VCaP (cell line): ENCODE data around the gene TOR2A.

Source experiments
- H3K27ac ChIP-seq: fragments of 450-650 bp; 2 replicates; pipeline ENCODE4 v1.5.1; 2017
- TF ChIP-seq, protein P1 (sequence below): fragments of 450-650 bp; conservative IDR thresholded peaks from 2 replicates; pipeline ENCODE4 v1.5.1; 2017; ENCODE audit warnings: mild to moderate bottlenecking, moderate library complexity

Gene TOR2A

DNA sequence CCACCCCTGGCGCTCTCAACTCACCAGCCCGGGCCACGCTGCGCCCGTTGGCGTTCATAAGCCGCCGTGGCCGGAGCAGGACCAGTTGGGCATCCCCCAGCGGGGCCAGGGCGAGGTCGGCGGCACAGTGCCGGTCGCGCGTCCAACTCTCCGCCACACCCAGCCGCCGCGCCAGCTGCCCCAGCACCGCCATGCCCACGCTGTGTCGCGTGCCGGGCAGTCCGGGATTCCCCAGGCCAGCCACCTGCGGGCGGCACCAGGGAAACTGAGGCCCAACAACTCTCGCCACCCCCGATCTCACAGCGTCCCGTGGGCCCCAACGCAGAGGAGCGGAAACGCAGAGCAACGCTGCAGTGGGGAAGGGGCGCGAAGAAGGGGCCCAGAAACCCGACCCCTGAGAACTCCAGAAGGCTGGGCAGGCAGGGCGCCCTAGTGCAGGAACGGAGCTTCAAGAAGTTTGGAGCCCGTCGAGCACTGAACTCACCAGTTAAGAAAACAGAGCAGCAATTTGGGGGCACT is 20.1 kb downstream of the TOR2A start:
- TF ChIP-seq, protein P1, sequence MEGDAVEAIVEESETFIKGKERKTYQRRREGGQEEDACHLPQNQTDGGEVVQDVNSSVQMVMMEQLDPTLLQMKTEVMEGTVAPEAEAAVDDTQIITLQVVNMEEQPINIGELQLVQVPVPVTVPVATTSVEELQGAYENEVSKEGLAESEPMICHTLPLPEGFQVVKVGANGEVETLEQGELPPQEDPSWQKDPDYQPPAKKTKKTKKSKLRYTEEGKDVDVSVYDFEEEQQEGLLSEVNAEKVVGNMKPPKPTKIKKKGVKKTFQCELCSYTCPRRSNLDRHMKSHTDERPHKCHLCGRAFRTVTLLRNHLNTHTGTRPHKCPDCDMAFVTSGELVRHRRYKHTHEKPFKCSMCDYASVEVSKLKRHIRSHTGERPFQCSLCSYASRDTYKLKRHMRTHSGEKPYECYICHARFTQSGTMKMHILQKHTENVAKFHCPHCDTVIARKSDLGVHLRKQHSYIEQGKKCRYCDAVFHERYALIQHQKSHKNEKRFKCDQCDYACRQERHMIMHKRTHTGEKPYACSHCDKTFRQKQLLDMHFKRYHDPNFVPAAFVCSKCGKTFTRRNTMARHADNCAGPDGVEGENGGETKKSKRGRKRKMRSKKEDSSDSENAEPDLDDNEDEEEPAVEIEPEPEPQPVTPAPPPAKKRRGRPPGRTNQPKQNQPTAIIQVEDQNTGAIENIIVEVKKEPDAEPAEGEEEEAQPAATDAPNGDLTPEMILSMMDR: no peak
- H3K27ac ChIP-seq: peak overlapping the region; percentile 54; the same call in 1 of the 2 replicates

DNA sequence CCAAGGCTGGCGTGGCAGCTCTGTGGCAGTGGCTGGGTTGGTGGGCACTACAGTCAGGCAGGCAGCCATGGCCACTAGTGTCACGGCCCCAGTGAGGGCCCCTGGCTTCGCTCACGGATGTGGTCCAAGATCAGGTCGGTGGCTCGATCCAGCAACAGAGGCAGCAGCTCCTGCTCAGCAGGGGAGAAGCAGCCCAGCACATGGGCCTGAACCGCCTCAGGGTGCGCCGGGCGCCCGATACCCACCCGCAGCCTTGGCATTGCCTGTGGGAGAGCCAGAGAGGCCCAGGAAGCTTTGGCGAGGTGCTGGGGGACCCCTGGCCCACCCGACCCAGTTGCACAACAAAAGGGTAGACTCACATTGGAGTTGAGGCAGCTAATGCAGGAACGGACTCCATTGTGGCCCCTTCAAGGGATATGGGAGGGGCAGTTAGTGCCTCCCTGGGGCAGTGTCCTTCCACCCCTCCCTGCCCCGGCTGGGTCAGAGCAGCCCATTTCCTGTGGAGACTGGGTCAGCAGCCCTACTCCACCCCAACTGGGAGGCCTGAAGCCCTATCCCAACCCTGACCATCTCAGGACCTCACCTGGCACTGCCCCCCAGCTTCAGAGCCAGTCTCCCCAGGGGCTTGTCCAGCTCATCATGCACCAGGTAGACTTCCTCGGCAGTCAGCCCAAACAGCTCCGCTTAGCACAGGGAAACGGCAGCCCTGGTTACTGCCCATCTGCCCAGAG is 20.9 kb downstream of the TOR2A start:
- TF ChIP-seq, protein P1: no peak
- no peak overlapping the region; the same call in 1 of the 2 replicates for H3K27ac ChIP-seq

GRCh38 chr9:127712867-127713266 is 22.2 kb downstream of the TOR2A start:
- no peak overlapping the region for H3K27ac ChIP-seq
- TF ChIP-seq, protein P1: no peak

DNA sequence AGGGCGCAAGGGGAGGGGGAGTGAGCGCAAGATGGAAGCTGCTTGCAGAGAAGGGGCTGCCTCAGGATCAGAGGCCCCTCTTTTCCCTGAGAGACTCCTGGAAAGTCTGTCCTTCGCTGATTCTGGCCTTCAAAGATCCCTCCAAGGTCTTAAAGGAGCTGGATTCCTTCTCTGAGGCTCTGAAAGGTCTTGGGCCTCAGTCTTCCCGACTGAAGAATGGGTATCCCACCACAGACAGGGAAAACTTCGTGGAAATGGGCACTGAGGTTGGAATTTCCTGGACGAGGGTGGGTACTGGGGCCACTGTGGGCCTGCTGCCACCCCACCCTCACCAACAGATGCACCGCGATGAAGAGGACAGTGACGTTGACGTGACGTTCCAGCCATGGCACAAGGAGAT is 22.7 kb downstream of the TOR2A start:
- H3K27ac ChIP-seq: no peak overlapping the region
- TF ChIP-seq, protein P1: no peak

DNA sequence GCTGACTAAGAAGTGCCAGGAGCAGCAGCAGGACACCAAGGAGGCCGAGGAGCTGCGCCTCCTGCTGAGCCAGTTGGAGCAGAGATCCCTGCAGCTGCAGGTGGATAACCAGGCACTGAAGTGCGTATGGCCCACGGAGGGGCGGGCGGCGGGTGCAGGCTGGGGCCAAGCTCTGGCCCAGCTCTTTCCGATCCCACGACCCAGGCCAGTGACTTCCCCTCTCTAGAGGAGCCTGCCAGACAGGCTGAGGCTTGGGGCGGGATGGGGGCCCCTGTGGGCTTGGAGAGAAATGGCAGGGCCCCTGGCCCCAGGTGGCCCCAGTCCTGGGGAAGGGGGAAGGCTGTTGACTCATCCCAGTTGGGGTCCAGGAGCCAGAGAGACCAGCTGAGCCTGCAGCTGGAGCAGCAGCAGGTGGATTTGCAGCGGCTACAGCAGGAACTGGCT is 23.2 kb downstream of the TOR2A start:
- TF ChIP-seq, protein P1: no peak
- no peak overlapping the region for H3K27ac ChIP-seq

GRCh38 chr9:127711226-127711701 is 23.8 kb downstream of the TOR2A start:
- TF ChIP-seq, protein P1: no peak
- no peak overlapping the region for H3K27ac ChIP-seq

DNA sequence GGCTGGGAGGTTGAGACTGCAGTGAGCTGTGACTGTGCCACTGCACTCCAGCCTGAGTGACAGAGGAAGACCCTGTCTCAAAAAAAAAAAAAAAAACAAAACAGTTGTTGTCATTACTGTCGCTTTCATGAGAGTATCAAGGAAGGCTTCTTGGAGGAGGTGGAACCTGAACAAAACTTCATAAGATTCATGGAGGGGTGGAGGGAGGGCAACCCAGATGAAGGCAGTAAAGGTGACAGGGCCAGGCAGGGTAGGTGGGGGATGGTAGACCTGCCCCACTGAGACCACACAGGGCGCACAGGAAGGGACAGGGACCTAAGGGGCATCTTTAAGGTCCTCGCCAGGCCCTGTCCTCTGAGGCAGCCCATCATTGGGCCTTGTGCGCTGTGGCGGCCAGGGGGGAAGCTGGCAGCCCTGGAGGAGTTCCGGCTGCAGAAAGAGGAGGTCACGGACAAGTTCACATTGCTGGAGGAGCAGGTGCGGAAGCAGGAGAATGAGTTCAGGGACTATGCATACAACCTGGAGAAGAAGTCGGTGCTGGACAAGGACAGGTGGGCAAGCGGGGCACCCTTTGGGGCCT is 24.8 kb downstream of the TOR2A start:
- TF ChIP-seq, protein P1: no peak
- no peak overlapping the region for H3K27ac ChIP-seq
